ENCODE results near the gene CLCNKA. TPM values are rescaled to one million over a fixed set of nuclear protein-coding genes. Genes with fewer than 3 reads are reported as not detected.
"Not testable (repeated sequence)": the region's sequence is repeated elsewhere in the genome, so short reads cannot be mapped to it uniquely, and the experiment has no call there.

The CLCNKA gene
- total RNA-seq, 1 donor from 2014 or later = not detected

GRCh38 chr1:15998929-15999328 is 22.9 kb upstream of the CLCNKA start:
- Histone ChIP-seq H3K27ac (no peak overlapping the region), H3K36me3 (no peaks in the 10 kb centered on the region), H3K4me1 (no peaks in the 10 kb centered on the region), H3K9me3 (no peaks in the 10 kb centered on the region), H3K27me3 (no peaks in the 10 kb centered on the region), H3K4me3 (no peak overlapping the region)
- ATAC-seq = no peak
- intact Hi-C loops (cut with DNase I) = loop anchor here (10.0 kb wide), 1 partner anchor 184 kb away; no protein-coding TSS in a partner anchor
- no peak for TF ChIP-seq CTCF (IDR thresholded peaks at IDR 0.05)
- DNase-seq = no peak

- H3K27me3 ChIP-seq; intact Hi-C loops (cut with DNase I); H3K4me1 ChIP-seq; DNase-seq; H3K4me3 ChIP-seq; H3K36me3 ChIP-seq; ATAC-seq; H3K9me3 ChIP-seq; H3K27ac ChIP-seq: not testable (repeated sequence)
Measured at GRCh38 chr1:16001274-16001673, 20.6 kb upstream of the CLCNKA start.

- no peaks in the 10 kb centered on the region for H3K27me3 ChIP-seq
- intact Hi-C loops (cut with DNase I) = loop anchor here (5.0 kb wide), 1 partner anchor 52 kb away; no protein-coding TSS in a partner anchor
- no peaks in the 10 kb centered on the region for H3K4me1 ChIP-seq
- H3K4me3 ChIP-seq = no peak overlapping the region
- DNase-seq = no peak
- no peaks in the 10 kb centered on the region for H3K36me3 ChIP-seq
- H3K27ac ChIP-seq = no peak overlapping the region
- no peaks in the 10 kb centered on the region for H3K9me3 ChIP-seq
- no peak for ATAC-seq
- no peak for TF ChIP-seq CTCF (IDR thresholded peaks at IDR 0.05)
Measured at GRCh38 chr1:16005597-16005996, 16.2 kb upstream of the CLCNKA start.

- DNase-seq (no peak), ATAC-seq (no peak)
- intact Hi-C loops (cut with DNase I) = loop anchor here (5.0 kb wide), 1 partner anchor 51 kb away; no protein-coding TSS in a partner anchor
- no peaks in the 10 kb centered on the region for H3K4me1 ChIP-seq
- no peak overlapping the region for H3K4me3 ChIP-seq
- H3K9me3 ChIP-seq = no peaks in the 10 kb centered on the region
- H3K36me3 ChIP-seq = no peaks in the 10 kb centered on the region
- no peak for TF ChIP-seq CTCF (IDR thresholded peaks at IDR 0.05)
- no peaks in the 10 kb centered on the region for H3K27me3 ChIP-seq
- H3K27ac ChIP-seq = no peak overlapping the region
Measured at GRCh38 chr1:16006010-16006409, 15.8 kb upstream of the CLCNKA start.

GRCh38 chr1:16006552-16007485 is 15.0 kb upstream of the CLCNKA start:
- no peaks in the 10 kb centered on the region for H3K4me1 ChIP-seq
- no peaks in the 10 kb centered on the region for H3K9me3 ChIP-seq
- intact Hi-C loops (cut with DNase I) = loop anchor here (5.0 kb wide), 1 partner anchor 50 kb away; no protein-coding TSS in a partner anchor
- H3K27me3 ChIP-seq = no peaks in the 10 kb centered on the region
- no peak overlapping the region for H3K4me3 ChIP-seq
- H3K27ac ChIP-seq = no peak overlapping the region
- no peak for TF ChIP-seq CTCF (IDR thresholded peaks at IDR 0.05)
- no peak for ATAC-seq
- no peak for DNase-seq
- H3K36me3 ChIP-seq = no peaks in the 10 kb centered on the region

GRCh38 chr1:16007671-16008341 is 14.0 kb upstream of the CLCNKA start:
- Histone ChIP-seq H3K4me1 (peaks cover 10% of the 10 kb centered on the region), H3K36me3 (no peaks in the 10 kb centered on the region), H3K27ac (no peak overlapping the region), H3K27me3 (no peaks in the 10 kb centered on the region), H3K9me3 (no peaks in the 10 kb centered on the region), H3K4me3 (no peak overlapping the region)
- intact Hi-C loops (cut with DNase I) = loop anchor here (5.0 kb wide), 1 partner anchor 49 kb away; no protein-coding TSS in a partner anchor
- TF ChIP-seq CTCF (IDR thresholded peaks at IDR 0.05) = no peak
- DNase-seq (no peak), ATAC-seq (no peak)
